ENCODE measurements around the gene UBE2N. TPM values are rescaled to one million over a fixed set of nuclear protein-coding genes. Genes with fewer than 3 reads are reported as not detected.
A peak's percentile ranks its signal among the peaks of the same experiment; 100 is the strongest.
"Not testable (repeated sequence)": the region's sequence is repeated elsewhere in the genome, so short reads cannot be mapped to it uniquely, and the experiment has no call there.

The UBE2N gene
- total and polyA plus RNA-seq, 3 donors from 2014 or later: 99.4 to 368 (median 181) TPM

- Histone ChIP-seq H3K27ac (no peak overlapping the region), H3K36me3 (ENCODE audit: low read depth, missing control alignments) (no peaks in the 10 kb centered on the region), H3K27me3 (no peaks in the 10 kb centered on the region), H3K9me3 (no peaks in the 10 kb centered on the region), H3K4me3 (no peak overlapping the region), H3K4me1 (peaks cover 5% of the 10 kb centered on the region)
- DNase-seq: no peak
- 96 to 98% methylated on average over 5 of the region's 5 CpGs for WGBS, 2 donors
- intact Hi-C loops (cut with DNase I; ENCODE audit: low total_unique reads): loop anchor here (10.0 kb wide), 1 partner anchor 406 kb away; no protein-coding TSS in a partner anchor
- TF ChIP-seq CTCF (IDR thresholded peaks at IDR 0.05) (no peak), POLR2A (IDR thresholded peaks at IDR 0.05) (no peak)
Measured at GRCh38 chr12:93390549-93391297, 51.0 kb downstream of the UBE2N start.

GRCh38 chr12:93390031-93390430, 51.7 kb downstream of the UBE2N start:
- no peak for DNase-seq
- TF ChIP-seq CTCF (IDR thresholded peaks at IDR 0.05) (no peak), POLR2A (IDR thresholded peaks at IDR 0.05) (no peak)
- Histone ChIP-seq H3K4me3 (no peak overlapping the region), H3K36me3 (ENCODE audit: low read depth, missing control alignments) (no peaks in the 10 kb centered on the region), H3K27ac (no peak overlapping the region), H3K27me3 (no peaks in the 10 kb centered on the region), H3K4me1 (peaks cover 5% of the 10 kb centered on the region), H3K9me3 (no peaks in the 10 kb centered on the region)
- WGBS, 2 donors: 83 to 90% methylated on average over 5 of the region's 5 CpGs
- intact Hi-C loops (cut with DNase I; ENCODE audit: low total_unique reads): loop anchor here (10.0 kb wide), 1 partner anchor 405 kb away; no protein-coding TSS in a partner anchor

GRCh38 chr12:93387780-93388179, 54.0 kb downstream of the UBE2N start:
- H3K9me3 ChIP-seq: no peaks in the 10 kb centered on the region
- no peak for TF ChIP-seq CTCF (IDR thresholded peaks at IDR 0.05)
- TF ChIP-seq POLR2A (IDR thresholded peaks at IDR 0.05): no peak
- H3K36me3 ChIP-seq (ENCODE audit: low read depth, missing control alignments): no peaks in the 10 kb centered on the region
- no peak for DNase-seq
- intact Hi-C loops (cut with DNase I; ENCODE audit: low total_unique reads): no loop called here
- WGBS, 2 donors: 87 to 89% methylated on average over 2 of the region's 2 CpGs
- peaks cover 5% of the 10 kb centered on the region for H3K4me1 ChIP-seq
- H3K4me3 ChIP-seq: no peak overlapping the region
- H3K27me3 ChIP-seq: no peaks in the 10 kb centered on the region
- H3K27ac ChIP-seq: no peak overlapping the region

- intact Hi-C loops (cut with DNase I; ENCODE audit: low total_unique reads); H3K27ac ChIP-seq; H3K4me3 ChIP-seq; H3K27me3 ChIP-seq; H3K9me3 ChIP-seq; H3K36me3 ChIP-seq (ENCODE audit: low read depth, missing control alignments); H3K4me1 ChIP-seq; DNase-seq: not testable (repeated sequence)
- 88 to 96% methylated on average over 5 of the region's 5 CpGs for WGBS, 2 donors
Measured at GRCh38 chr12:93381976-93382437, 59.7 kb downstream of the UBE2N start.

- peak overlapping the region in 1 of 2 donors; percentile 7 for H3K27ac ChIP-seq
- TF ChIP-seq CTCF (IDR thresholded peaks at IDR 0.05): no peak
- no peak for TF ChIP-seq POLR2A (IDR thresholded peaks at IDR 0.05)
- no peaks in the 10 kb centered on the region for H3K9me3 ChIP-seq
- no peaks in the 10 kb centered on the region for H3K27me3 ChIP-seq
- 57 to 67% methylated on average over 5 of the region's 5 CpGs for WGBS, 2 donors
- no peaks in the 10 kb centered on the region for H3K36me3 ChIP-seq (ENCODE audit: low read depth, missing control alignments)
- DNase-seq: no peak
- H3K4me1 ChIP-seq: peaks cover 7% of the 10 kb centered on the region
- intact Hi-C loops (cut with DNase I; ENCODE audit: low total_unique reads): no loop called here
- no peak overlapping the region for H3K4me3 ChIP-seq
Measured at GRCh38 chr12:93381161-93381975, 60.4 kb downstream of the UBE2N start.
